GM18868 (cell line): ENCODE data around the gene STOML2.

ENCODE experiments used
- ATAC-seq: cut with Tn5 transposase; IDR thresholded peaks from one replicate; pipeline ENCODE4 v1.9.1; 2021; ENCODE audit warnings: mild to moderate bottlenecking, moderate library complexity; ENCODE audit not compliant: unreplicated experiment

Gene STOML2

DNA sequence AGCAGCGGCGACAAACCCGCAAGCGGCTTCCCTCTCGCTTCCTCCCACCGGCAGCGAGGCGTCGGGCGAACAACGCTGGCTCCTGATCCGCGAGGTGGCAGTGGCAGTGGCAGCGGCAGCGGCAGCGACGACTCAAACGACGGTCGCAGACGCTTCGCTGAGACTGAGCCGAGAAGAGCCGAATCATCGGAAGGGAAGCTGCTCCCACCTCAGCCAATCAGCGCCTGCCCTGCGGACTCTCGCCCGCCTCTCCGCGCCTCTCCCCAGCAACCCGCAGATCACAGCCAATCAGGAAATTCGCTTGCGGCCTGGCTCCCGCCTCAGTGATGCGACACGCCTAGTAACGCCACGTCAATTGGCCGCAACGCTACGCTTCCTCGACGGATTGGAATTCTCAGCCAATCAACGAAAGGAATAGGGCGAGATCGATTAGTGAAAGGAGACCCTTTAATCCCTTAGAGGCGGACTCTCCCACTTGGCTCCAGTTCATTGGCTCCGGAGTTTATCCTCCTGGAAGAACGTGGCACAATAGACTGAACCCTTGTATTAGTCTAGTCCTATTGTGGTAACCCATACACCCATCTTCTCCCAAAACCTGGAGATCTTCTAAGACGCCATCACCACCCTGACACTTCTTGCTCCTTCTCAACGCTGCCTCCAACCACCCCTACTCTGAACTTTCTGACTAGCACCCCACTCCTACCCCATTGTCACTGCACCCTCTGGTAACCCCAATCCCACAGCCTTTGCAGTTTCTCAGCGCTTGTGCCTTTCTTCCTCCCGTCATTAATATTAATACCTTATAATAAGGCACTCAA lies 30.3 kb downstream of the STOML2 start, which contains the start of gene VCP:
VCP (minus strand) TSS at position 165 of the 818 bp plus-strand sequence. CDS start 272 bp downstream, outside the sequence.
- ATAC-seq = peak; percentile 82

DNA sequence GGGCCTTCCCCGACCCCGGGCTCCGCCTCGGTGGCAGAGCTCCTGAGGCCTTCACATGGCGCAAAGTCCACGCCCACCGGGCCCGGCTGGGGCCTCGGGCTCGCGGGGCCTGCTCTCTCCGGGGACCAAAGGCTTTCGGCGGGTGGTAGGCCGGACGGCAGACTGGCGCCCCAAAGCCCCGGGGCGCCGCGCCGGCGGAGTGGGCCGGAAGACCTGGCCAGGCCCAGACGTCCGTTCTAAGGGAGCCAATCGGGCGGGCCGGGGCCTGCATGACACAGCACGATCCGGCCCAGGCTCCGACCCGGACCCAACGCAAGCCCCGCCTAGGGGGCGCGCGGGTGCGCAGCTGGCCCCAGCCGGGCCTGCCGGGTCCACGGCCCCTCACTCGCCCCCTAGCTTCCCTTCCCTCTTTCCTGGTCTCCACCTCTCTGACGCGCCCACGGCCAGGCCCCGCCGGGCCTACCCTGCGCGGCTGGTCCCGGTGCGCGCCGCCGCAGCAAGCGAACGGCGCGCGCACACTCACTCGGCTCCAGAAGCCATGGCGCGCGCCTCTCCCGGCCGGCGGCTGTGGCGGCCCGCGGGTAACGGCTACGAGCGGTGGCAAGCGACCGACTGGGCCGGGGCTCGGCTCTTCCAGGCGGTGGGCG lies 31.0 kb downstream of the STOML2 start:
- ATAC-seq = peak; percentile 61

DNA sequence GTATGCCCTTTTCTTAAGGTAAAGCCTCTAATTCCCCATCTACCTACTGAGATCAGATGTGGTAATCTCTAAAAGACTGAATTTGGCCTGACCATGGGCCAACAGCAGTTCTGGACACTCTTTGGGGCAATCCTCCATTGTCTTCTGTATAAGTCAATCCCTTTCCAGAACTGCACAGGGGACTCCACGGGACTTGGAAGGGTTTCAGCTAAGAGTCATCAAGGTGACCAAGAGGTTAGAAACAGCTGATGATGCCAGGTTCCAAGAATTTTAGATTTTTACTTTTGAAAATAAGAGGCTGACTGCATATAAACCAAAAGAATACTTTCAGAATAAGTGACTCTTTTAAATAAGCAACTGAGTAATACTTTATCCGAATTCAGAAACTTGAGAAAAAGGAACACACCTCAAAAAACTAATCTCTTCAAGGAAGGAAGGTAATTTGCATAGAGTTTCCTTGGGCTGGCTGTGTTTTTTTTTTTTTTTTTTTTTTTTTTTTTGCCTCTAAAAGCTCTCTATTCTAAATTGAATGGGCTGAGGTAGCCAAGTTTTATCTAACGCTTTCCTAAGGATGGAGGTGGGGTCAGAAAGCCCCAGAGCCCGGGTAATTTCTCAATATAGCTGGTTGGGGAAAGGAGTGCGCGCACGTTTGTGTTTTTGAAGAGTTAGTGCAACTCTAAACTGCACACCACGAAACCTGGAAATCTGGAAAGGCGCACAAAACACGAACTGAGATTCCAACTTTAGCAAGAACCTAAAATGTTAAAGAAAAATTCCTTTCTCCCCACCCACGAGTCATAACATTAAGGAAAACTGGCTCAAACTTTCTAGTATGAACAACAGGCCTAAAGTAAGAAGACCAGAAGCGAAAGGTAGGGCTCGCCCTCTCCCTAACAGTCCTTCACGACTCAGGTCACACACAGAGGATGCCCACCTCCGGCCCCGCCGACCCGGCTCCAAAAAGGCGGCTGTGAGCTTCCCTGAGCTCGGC lies 31.8 kb downstream of the STOML2 start:
- ATAC-seq = no peak

DNA sequence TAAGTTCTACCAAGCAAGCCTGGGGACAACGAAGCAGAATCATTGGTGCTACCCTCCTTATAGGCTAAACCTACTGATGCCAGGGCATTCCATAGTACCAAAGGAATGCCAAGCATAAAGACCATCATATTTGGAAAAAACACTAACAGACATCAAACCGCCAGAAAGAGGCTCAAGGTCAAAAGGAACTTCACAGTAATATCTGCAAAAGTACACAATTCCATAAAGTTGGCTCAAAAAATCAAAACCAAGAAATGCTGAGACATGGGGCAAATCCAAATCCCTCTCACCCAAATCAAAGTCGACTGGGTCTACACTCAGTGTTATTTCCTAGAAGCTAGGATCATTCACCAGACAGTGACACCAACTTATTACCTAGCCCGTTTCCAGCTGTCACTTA lies 33.9 kb downstream of the STOML2 start:
- ATAC-seq = no peak

DNA sequence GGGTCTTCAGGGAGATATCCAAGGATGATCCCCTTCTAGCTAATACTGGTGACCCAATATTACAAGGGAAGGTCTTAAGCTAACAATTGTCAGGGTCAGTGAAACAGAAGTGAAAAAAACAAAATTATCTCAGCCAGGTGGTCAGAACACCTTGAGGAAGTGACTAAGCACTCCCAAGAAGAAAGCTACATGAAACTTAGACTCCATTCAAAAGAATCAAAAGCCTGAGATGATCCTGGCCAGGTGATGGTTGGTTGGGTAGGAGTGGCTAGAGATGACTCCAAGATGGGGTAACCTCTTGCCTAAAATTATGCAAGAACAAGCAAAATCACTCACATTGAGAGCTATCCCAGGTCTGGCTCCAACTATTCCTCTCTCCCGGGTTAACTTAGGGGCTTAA lies 35.9 kb downstream of the STOML2 start:
- no peak for ATAC-seq

DNA sequence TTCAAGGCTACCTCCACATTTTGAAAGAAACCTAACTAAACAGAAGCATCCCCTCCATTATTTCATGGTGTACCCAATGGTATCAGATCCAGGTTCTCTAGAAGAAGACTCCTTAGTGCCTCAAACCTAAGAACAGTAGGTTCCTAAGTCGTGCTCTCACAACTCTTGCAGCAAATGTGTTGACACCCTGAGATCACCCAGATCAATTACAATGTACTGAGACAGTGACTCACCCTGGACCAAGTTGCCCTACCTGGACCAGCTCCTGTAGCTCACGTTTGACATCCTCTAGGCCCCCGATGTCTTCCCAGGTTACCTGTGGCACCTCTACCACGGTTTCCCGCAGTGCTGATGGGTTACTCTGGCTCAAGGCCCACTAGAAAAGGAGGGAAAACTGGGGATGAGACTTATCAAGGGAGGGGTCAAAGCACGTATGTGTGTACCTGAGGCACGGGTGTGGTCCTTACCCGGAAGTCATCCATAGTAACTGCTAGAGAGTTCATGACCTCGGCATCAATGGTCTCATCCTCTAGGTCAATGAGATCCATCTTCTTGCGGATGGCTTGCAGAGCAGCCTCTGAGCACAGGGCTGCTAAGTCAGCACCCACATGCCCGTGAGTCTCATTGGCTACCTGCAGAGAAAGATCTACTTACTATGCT lies 42.3 kb downstream of the STOML2 start:
- no peak for ATAC-seq

DNA sequence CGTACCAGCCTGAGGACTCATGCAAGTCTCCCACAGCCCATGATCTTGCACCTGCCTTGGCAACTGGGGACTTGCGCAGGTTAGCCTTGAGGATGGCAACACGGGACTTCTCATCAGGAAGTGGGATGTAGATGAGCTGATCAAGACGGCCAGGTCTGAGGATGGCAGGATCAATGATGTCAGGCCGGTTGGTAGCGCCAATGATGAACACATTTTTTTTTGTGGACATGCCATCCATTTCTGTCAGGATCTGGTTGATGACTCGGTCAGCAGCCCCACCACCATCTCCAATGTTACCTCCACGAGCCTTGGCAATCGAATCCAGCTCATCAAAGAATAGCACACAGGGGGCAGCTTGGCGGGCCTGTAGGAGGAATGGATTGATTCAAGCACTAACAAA lies 43.5 kb downstream of the STOML2 start:
- no peak for ATAC-seq

DNA sequence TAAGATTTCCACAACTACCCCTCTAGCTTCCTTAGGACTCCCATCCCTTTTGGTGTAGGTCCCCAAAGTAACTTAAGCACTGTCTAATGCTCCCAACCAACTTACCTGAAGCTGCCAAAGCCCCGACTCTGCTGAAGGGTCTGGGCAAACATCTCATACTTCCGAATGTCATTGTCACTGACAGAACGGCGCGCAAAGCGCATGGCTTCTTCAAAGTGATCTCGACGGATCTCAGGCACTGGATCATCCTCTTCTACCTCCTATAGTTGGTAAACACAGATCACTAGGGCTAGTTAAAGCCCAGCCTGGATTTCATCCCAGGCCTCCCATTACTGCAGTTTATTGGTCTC lies 45.7 kb downstream of the STOML2 start:
- ATAC-seq = no peak

DNA sequence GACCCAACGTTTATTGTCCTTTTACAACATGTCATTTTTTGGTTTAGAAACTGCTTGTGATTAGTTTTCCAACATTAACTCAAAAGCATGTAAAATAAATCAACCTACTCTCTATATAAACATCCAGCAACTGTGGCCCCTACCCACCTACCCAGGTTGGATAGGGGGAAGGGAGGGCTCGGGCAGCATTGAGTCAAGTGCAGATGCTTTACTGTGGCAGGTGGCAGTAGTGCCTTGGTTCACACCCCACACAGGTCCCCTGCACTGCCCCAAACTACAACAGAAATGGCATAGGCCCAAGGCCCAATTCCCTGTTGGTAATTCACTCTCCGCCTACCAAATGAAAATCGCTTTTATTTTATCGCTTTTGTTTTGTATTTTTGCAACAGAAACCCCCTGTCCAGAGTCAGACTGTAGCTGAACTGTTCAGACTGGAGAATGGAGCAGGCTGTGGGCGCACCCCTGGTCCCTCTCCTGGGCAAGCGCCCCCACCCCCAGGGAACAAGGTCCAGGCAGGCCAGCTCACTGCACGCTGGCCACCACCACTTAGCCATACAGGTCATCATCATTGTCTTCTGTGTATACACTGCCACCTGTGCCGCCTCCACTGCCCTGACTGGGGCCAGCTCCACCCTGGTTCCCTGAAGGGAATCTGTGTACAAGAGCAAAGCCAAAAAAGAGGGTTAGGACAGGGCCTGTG lies 46.2 kb downstream of the STOML2 start:
- no peak for ATAC-seq

DNA sequence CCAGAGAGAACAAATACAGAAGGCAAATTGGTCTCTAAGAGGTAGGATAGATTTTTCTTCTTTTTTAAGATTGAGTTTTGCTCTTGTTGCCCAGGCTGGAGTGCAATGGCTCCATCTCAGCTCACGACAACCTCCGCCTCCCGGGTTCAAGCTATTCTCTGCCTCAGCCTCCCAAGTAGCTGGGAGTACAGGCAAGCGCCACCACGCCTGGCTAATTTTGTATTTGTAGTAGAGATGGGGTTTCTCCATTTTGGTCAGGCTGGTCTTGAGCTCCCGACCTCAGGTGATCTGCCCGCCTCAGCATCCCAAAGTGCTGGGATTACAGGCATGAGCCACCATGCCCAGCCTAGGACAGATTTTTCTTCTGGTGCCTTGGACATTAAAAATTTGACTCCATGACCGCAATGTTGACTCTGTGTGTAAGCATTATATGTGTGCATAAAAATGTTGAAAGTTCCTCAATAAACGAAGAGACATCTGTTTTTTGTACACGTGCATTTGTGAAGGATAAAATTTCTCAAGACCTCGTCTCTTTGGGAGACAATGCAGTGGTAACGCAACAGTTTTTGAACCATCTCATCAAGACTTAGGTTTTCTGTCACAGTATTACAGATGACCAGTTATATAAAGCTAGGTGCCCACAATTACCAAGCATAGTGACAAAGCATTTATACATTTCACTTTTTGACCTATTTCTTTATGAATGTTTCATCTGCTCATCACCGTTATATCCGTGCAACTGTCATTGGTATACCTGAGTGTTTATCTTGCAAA lies 47.9 kb downstream of the STOML2 start:
- ATAC-seq = no peak

DNA sequence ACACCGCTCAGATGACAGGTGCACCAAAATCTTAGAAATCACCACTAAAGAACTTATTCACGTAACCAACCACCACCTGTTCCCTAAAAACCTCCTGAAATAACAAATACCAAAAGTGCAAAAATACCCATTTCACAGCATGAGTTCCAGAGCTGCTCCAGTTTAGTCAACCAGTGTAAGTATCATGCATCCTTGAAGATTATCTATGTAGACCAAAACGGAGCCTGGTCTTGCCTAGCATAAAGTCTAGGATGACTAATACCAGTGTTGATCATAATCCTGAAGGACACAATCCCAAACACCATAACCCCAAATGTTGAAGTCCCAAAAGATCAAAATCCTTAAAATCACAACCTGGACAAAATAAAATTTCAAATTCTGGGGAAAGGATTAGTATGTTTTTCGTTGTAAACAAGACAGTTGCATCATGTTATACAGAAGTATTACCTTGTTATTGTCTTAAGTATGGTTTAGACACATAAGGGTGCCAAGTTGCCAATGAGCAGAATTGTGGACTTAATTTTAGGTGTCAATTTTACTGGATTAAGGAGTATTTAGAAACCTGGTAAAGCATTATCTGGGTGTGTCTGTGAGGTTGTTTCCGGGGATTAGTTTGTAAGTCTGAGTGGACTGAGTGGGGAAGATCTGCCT lies 48.6 kb downstream of the STOML2 start:
- no peak for ATAC-seq

DNA sequence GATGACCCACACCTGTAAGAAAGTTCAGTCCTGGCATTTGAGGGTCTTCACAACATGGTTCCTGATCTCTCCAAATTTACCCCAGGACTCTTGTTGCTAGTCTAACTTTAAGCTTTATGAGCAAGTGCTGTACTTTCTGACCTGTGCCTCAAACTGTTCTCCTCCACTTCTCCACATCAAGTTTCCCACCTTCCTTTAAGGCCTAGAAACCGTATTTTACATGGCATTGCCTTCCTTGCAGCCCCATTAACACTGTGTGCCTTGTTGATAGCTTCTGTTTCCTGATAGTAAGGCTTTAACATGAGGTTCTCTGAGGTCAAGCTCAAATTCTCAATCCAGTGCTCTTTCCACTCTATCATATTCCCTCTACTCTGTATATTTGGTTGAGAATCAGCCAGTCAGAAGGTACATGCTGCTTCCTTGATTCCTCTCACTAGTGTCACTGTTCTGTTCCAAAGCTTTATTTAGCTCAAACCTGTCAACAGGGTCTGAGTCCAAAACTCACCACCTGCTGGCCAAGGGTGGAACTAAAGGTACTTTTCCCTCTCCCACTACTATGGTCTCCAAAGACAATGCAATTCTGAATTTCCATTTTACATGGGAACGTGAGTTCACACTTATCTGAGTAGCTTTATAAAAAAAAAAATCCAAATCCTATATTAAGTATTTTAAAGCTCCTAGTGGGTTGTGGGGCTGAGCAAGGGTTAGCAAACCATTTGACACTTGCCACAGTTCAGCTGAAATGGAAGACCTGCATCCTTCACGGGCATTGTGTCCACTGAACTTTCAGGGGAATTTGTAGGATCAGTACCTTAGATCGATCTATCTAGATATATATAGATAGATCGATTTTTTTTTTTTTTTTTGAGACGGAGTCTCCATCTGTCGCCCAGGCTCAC lies 51.6 kb downstream of the STOML2 start:
- ATAC-seq = peak; percentile 52
